HepG2 (cell line): Measurements from ENCODE around the gene NYAP2. TPM values are rescaled to one million over a fixed set of nuclear protein-coding genes. Genes with fewer than 3 reads are reported as not detected.

Experiments used
- ATAC-seq: fragments of 200-7000 bp; cut with Tn5 transposase; 3 replicates; pipeline ENCODE4 v1.9.1; 2020; ENCODE audit warnings: mild to moderate bottlenecking, moderate library complexity
- BruUV-seq: library from RNA; stranded (reverse); fragments of 400-500 nt; replicated peaks from 2 replicates; lab custom pipeline; 2021; lab: Mats Ljungman, UMichigan
- CTCF ChIA-PET: fragments of 300-600 bp; formaldehyde crosslinking; extraction: SDS; loops from one replicate; lab custom pipeline; 2021; ENCODE audit warnings: low total read pairs, inconsistent platforms, low intra/inter-chr PET ratio; lab: Yijun Ruan, JAX
- POLR2A ChIA-PET: fragments of 350-600 bp; sonication (Branson Sonifier 250); formaldehyde crosslinking; loops from one replicate; lab custom pipeline; 2020; ENCODE audit warnings: antibody characterized with exemption, inconsistent platforms; lab: Yijun Ruan, JAX
- DNase-seq: peaks from one replicate; pipeline ENCODE4 v3.0.0-alpha.2; 2015; ENCODE audit warnings: low spot score
- FAIRE-seq: peaks from 3 replicates; lab custom pipeline; 2011; peaks lifted over from hg19 to GRCh38; lab: Jason Lieb, UNC
- H2AFZ ChIP-seq: one replicate; pipeline ENCODE4 v1.6.1; 2011; ENCODE audit warnings: low read length, inconsistent platforms
- H3K27ac ChIP-seq: fragments of 300-600 bp; 3 replicates; pipeline ENCODE4 v1.8.0; 2011; ENCODE audit warnings: mixed run types, mild to moderate bottlenecking, mixed read lengths, low read length, inconsistent platforms; ENCODE audit not compliant: insufficient read depth; ENCODE audit errors: extremely low read length
- H3K27me3 ChIP-seq, 2 experiments: fragments of 200-600 bp in 1 of 2; 2 replicates in 1 of 2; 3 replicates in 1 of 2; pipeline versions ENCODE4 v1.6.0 to v1.8.0; 2011; ENCODE audit warnings: low read length in 2 of 2, mild to moderate bottlenecking in 2 of 2, moderate library complexity in 2 of 2, inconsistent platforms in 1 of 2; ENCODE audit not compliant: insufficient read depth in 2 of 2, control insufficient read depth in 1 of 2
- H3K36me3 ChIP-seq, 2 experiments: fragments of 200-600 bp in 1 of 2; replicated peaks in 1 of 2; 2 replicates in 1 of 2; 3 replicates in 1 of 2; pipeline versions ENCODE4 v1.5.1 to v1.8.0; 2011; ENCODE audit warnings: low read length in 2 of 2, inconsistent platforms in 1 of 2; ENCODE audit not compliant: insufficient read depth in 2 of 2, control insufficient read depth in 1 of 2
- H3K4me1 ChIP-seq: 2 replicates; pipeline ENCODE4 v1.5.1; 2012; ENCODE audit warnings: low read length, inconsistent platforms; ENCODE audit not compliant: insufficient read depth
- H3K4me2 ChIP-seq: 2 replicates; pipeline ENCODE4 v1.6.0; 2011; ENCODE audit warnings: low read depth, low read length, inconsistent platforms
- H3K4me3 ChIP-seq, 3 experiments: fragments of 200-600 bp in 1 of 3; sonication (generic), shearing (Covaris generic) in 1 of 3; replicated peaks in 1 of 3; 2 replicates each; pipeline ENCODE4 v1.5.1; 2011 to 2016; ENCODE audit warnings: low read length in 3 of 3, inconsistent platforms in 2 of 3, low read depth in 2 of 3, mild to moderate bottlenecking in 2 of 3, control low read depth in 1 of 3, mixed read lengths in 1 of 3; ENCODE audit not compliant: insufficient read depth in 1 of 3
- H3K79me2 ChIP-seq: one replicate; pipeline ENCODE4 v1.6.1; 2011; ENCODE audit warnings: low read length, inconsistent platforms; ENCODE audit not compliant: insufficient read depth
- H3K9ac ChIP-seq: 2 replicates; pipeline ENCODE4 v1.6.0; 2011; ENCODE audit warnings: mild to moderate bottlenecking, low read depth, low read length, inconsistent platforms; ENCODE audit not compliant: insufficient read depth
- H3K9me3 ChIP-seq: 2 replicates; pipeline ENCODE4 v1.5.1; 2012; ENCODE audit warnings: mild to moderate bottlenecking, low read length
- H4K20me1 ChIP-seq: 2 replicates; pipeline ENCODE4 v1.6.0; 2011; ENCODE audit warnings: inconsistent platforms, mild to moderate bottlenecking, low read length, moderate library complexity; ENCODE audit not compliant: insufficient read depth
- FOXM1 ChIP-seq: sonication (generic); formaldehyde crosslinking; IDR thresholded peaks from 2 replicates; pipeline ENCODE4 v1.5.0; 2020; ENCODE audit warnings: missing genetic modification reagents
- HOXA7 ChIP-seq: sonication (generic); formaldehyde crosslinking; IDR thresholded peaks from 2 replicates; pipeline ENCODE4 v1.8.1; 2022; ENCODE audit warnings: mild to moderate bottlenecking, missing genetic modification reagents, moderate library complexity
- JUND ChIP-seq: sonication (generic); formaldehyde crosslinking; IDR thresholded peaks from 2 replicates; pipeline ENCODE4 v1.8.0; 2022; ENCODE audit warnings: mild to moderate bottlenecking, missing genetic modification reagents
- RORA ChIP-seq: sonication (generic); formaldehyde crosslinking; IDR thresholded peaks from 2 replicates; pipeline ENCODE4 v1.5.0; 2020; ENCODE audit warnings: mild to moderate bottlenecking, missing genetic modification reagents, moderate library complexity
- RXRB ChIP-seq: IDR thresholded peaks from 2 replicates; pipeline ENCODE4 v1.6.1; 2016; ENCODE audit warnings: borderline replicate concordance, missing genetic modification reagents, missing compliant biosample characterization
- ZFP82 ChIP-seq: sonication (generic); formaldehyde crosslinking; IDR thresholded peaks from 2 replicates; pipeline ENCODE4 v1.5.1; 2020; ENCODE audit warnings: mild to moderate bottlenecking, missing genetic modification reagents, borderline replicate concordance
- ZNF292 ChIP-seq: sonication (generic); formaldehyde crosslinking; IDR thresholded peaks from 2 replicates; pipeline ENCODE4 v1.8.1; 2022; ENCODE audit warnings: mild to moderate bottlenecking, low read depth, missing genetic modification reagents, borderline replicate concordance
- ZNF318 ChIP-seq: sonication (generic); formaldehyde crosslinking; IDR thresholded peaks from 2 replicates; pipeline ENCODE4 v1.4.0; 2020; ENCODE audit warnings: mild to moderate bottlenecking, missing genetic modification reagents
- ZNF446 ChIP-seq: sonication (generic); formaldehyde crosslinking; IDR thresholded peaks from 2 replicates; pipeline ENCODE4 v1.5.0; 2020; ENCODE audit warnings: mild to moderate bottlenecking, missing genetic modification reagents
- ZNF605 ChIP-seq: sonication (generic); formaldehyde crosslinking; IDR thresholded peaks from 2 replicates; pipeline ENCODE4 v1.8.0; 2022; ENCODE audit warnings: mild to moderate bottlenecking, missing genetic modification reagents
- ZNF770 ChIP-seq: sonication (generic); formaldehyde crosslinking; IDR thresholded peaks from 2 replicates; pipeline ENCODE4 v1.5.0; 2020; ENCODE audit warnings: mild to moderate bottlenecking, missing genetic modification reagents
- WGBS: methylation state at CpG from one replicate; pipeline ENCODE4 v1.1.6; 2017; ENCODE audit warnings: low lambda C conversion rate; 5-methylcytosine and 5-hydroxymethylcytosine counted together
- in situ Hi-C: cut with HindIII; loops from 2 replicates; pipeline ENCODE4 v1.10.0; 2017; ENCODE audit warnings: low pct_unique_long_range_greater_than_20kb; ENCODE audit not compliant: extremely low pct_ligation_motif_present
- intact Hi-C: fragments of 100-400 bp; cut with micrococcal nuclease; formaldehyde crosslinking; loops from one replicate; pipeline ENCODE4 v1.10.0; 2022; ENCODE audit not compliant: unreplicated experiment
- polyA plus RNA-seq, 8 experiments: library from polyadenylated mRNA; depleted of rRNA in 3 of 8; stranded (reverse) in 7 of 8; unstranded in 1 of 8; fragments of >200 nt; fragmentation: Illumina TruSeq in 4 of 8; extraction: Trizol in 4 of 8; gene quantifications; 2 replicates each; pipeline versions ENCODE4 v1.2.1 to v1.2.3, GENCODE V29; 2011 to 2016; ENCODE audit warnings: low read depth in 4 of 8, missing spikeins in 1 of 8, mixed read lengths in 1 of 8; ENCODE audit not compliant: insufficient read depth in 1 of 8
- total RNA-seq, 5 experiments: library from RNA; depleted of rRNA; stranded (reverse); fragments of >200 nt; fragmentation: Illumina TruSeq; extraction: Trizol; gene quantifications; 2 replicates each; pipeline ENCODE4 v1.2.3, GENCODE V29; 2016; ENCODE audit warnings: low read depth in 1 of 5

The NYAP2 gene
- total and polyA plus RNA-seq, 2 of the 13 experiments (the other 11 are each of a cell fraction or from before 2014, with no cell fraction given): not detected

GRCh38 chr2:225534697-225535096, 135.2 kb downstream of the NYAP2 start:
- WGBS: 39% methylated on average over 4 of the region's 4 CpGs
- no TSS peak for BruUV-seq
- no peaks in the 10 kb centered on the region for H3K79me2 ChIP-seq
- intact Hi-C loops: no loop called here
- H4K20me1 ChIP-seq: no peaks in the 10 kb centered on the region; the same call in 1 of the 2 replicates
- DNase-seq: no peak
- no peak overlapping the region for H2AFZ ChIP-seq
- H3K27me3 ChIP-seq: no peaks in the 10 kb centered on the region; a peak in 1 of 5 replicates
- POLR2A ChIA-PET: no interaction called here
- no peak overlapping the region for H3K9ac ChIP-seq
- H3K4me2 ChIP-seq: no peak overlapping the region
- CTCF ChIA-PET: no interaction called here
- no peaks in the 10 kb centered on the region for H3K4me1 ChIP-seq
- no peaks in the 10 kb centered on the region for H3K36me3 ChIP-seq
- no peak for ATAC-seq
- H3K9me3 ChIP-seq: peaks cover 5% of the 10 kb centered on the region; the same call in 1 of the 2 replicates
- in situ Hi-C loops: no loop called here
- H3K4me3 ChIP-seq: no peak overlapping the region
- no peak for FAIRE-seq
- no peak overlapping the region for H3K27ac ChIP-seq
- no peak for TF ChIP-seq HOXA7 (CRISPR knock-in tag)
- TF ChIP-seq ZNF292 (CRISPR knock-in tag): no peak
- TF ChIP-seq FOXM1 (CRISPR knock-in tag): no peak
- TF ChIP-seq JUND (CRISPR knock-in tag): no peak
- no peak for TF ChIP-seq RXRB (CRISPR knock-in tag)
- TF ChIP-seq ZNF605 (CRISPR knock-in tag): no peak
- no peak for TF ChIP-seq ZNF770
- no peak for TF ChIP-seq RORA
- no peak for TF ChIP-seq ZFP82 (CRISPR knock-in tag)
- no peak for TF ChIP-seq ZNF446 (CRISPR knock-in tag)
- no peak for TF ChIP-seq ZNF318 (CRISPR knock-in tag)
